Measurements from ENCODE around the gene PGLYRP2. TPM values are rescaled to one million over a fixed set of nuclear protein-coding genes. Genes with fewer than 3 reads are reported as not detected.

Gene PGLYRP2
- polyA plus RNA-seq, 2 donors = 0.02 TPM; not detected in 1

DNA sequence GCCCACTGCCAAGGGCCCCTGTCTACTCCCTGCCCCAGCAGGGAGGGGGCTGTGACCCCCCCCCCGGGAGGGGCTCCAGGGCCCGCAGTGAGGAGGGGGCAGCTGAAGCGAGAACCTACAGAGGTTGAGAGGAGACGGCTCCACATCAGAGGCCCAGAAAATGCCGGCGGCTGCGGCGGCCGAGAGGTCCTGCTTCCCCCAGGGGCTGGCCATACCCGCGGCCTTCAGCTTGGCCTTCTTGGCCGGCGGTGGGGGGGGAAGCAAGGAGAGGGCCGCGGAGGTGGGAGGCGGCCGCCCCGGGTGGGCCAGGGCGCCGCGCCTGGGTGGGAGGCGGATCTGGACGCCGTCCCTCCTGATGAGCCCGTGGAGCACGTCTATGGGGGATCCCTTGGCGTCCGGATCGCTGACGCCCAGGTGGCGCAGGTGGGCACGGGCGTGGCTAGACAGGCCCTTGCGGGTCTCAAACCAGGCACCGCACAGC, 51.3 kb downstream of the PGLYRP2 start:
- H3K36me3 ChIP-seq (ENCODE audit: control insufficient read depth in 2 of 2, insufficient read depth in 2 of 2, low read length in 1 of 2) = peaks cover 13 to 50% of the 10 kb centered on the region in 2 donors
- H3K27me3 ChIP-seq (ENCODE audit: control insufficient read depth in 1 of 2, insufficient read depth in 2 of 2, low read length in 2 of 2) = no peaks in the 10 kb centered on the region
- H3K4me3 ChIP-seq (ENCODE audit: low read depth in 1 of 2, low read length in 2 of 2) = no peak overlapping the region
- H3K9me3 ChIP-seq (ENCODE audit: control insufficient read depth in 2 of 2, insufficient read depth in 1 of 2, low read depth in 1 of 2, low read length in 1 of 2) = peaks cover 0 to 5% of the 10 kb centered on the region in 2 donors
- 91 to 92% methylated on average over 34 to 35 of the region's 35 CpGs for WGBS, 2 donors
- H3K4me1 ChIP-seq (ENCODE audit: control insufficient read depth in 2 of 2, insufficient read depth in 2 of 2, low read length in 1 of 2) = peaks cover 10 to 18% of the 10 kb centered on the region in 2 donors
- no peak overlapping the region for H3K27ac ChIP-seq (ENCODE audit: low read depth in 2 of 2, low read length in 1 of 2)

DNA sequence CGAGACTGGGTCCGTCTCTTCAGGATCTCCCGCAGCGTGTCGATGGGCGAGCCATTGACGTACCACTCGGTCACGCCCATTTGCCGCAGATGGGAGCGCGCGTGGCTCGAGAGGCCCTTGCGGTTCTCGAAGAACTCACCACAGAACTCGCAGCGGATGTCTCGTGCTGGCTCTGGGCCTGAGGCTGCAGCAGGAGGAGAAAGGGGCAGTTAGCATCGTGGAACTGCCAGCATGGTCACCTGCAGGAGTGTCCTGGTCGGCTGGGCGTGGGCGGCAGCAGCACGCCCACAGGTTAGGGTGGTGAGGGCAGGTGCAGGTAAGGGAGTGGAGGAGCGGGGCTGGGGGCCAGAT, 52.0 kb downstream of the PGLYRP2 start:
- Histone ChIP-seq H3K9me3 (ENCODE audit: control insufficient read depth in 2 of 2, insufficient read depth in 1 of 2, low read depth in 1 of 2, low read length in 1 of 2) (peaks cover 0 to 6% of the 10 kb centered on the region in 2 donors), H3K27ac (ENCODE audit: low read depth in 2 of 2, low read length in 1 of 2) (no peak overlapping the region), H3K4me3 (ENCODE audit: low read depth in 1 of 2, low read length in 2 of 2) (no peak overlapping the region), H3K36me3 (ENCODE audit: control insufficient read depth in 2 of 2, insufficient read depth in 2 of 2, low read length in 1 of 2) (peaks cover 17 to 56% of the 10 kb centered on the region in 2 donors), H3K27me3 (ENCODE audit: control insufficient read depth in 1 of 2, insufficient read depth in 2 of 2, low read length in 2 of 2) (no peaks in the 10 kb centered on the region), H3K4me1 (ENCODE audit: control insufficient read depth in 2 of 2, insufficient read depth in 2 of 2, low read length in 1 of 2) (peaks cover 10 to 18% of the 10 kb centered on the region in 2 donors)
- WGBS, 2 donors = 96 to 98% methylated on average over 25 of the region's 25 CpGs

DNA sequence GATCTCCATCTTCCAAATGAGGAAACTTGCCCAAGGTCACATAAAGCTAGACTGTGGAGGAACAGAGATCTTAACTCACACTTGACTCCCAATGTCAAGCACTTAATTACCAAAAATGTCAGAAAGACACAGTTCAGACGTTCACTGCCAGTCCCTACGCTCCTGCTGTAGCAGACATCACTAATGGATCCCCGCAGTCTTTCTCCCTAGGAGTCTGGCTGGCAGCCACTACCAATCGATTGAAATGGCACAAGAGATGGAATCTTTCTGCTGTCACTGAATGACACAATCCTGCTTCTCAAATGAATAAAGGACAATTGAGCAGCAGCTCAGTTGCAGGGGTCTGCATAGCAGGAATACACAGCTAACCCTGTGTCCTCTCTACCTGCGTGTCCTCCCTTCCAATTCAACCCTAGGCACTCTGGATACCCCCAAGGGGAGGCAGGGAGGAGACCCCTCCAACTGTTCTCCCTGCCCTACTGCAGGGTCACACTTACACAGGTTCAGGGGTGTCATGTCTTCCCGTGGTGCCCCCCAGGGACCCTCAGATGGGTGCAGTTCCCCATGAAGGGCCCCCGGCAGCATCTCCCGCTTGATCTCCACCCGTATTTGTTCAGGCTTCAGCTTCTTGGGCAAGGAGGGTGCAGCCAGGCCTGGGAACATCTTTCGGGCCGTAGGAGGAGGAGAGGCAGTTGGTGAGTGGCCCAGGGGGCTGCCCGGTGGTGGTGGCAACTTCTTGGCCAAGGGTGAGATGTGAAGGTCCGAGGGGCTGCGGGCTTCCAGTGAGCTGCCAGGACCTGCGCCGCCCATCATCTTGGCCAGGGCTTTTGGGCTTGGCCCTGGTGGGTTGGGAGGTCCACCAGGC, 52.6 kb downstream of the PGLYRP2 start:
- Histone ChIP-seq H3K4me1 (ENCODE audit: control insufficient read depth in 2 of 2, insufficient read depth in 2 of 2, low read length in 1 of 2) (peaks cover 10 to 15% of the 10 kb centered on the region in 2 donors), H3K36me3 (ENCODE audit: control insufficient read depth in 2 of 2, insufficient read depth in 2 of 2, low read length in 1 of 2) (peaks cover 17 to 56% of the 10 kb centered on the region in 2 donors), H3K27me3 (ENCODE audit: control insufficient read depth in 1 of 2, insufficient read depth in 2 of 2, low read length in 2 of 2) (no peaks in the 10 kb centered on the region), H3K27ac (ENCODE audit: low read depth in 2 of 2, low read length in 1 of 2) (no peak overlapping the region), H3K4me3 (ENCODE audit: low read depth in 1 of 2, low read length in 2 of 2) (no peak overlapping the region), H3K9me3 (ENCODE audit: control insufficient read depth in 2 of 2, insufficient read depth in 1 of 2, low read depth in 1 of 2, low read length in 1 of 2) (peaks cover 0 to 6% of the 10 kb centered on the region in 2 donors)
- WGBS, 2 donors = 87% methylated on average over 16 of the region's 16 CpGs

DNA sequence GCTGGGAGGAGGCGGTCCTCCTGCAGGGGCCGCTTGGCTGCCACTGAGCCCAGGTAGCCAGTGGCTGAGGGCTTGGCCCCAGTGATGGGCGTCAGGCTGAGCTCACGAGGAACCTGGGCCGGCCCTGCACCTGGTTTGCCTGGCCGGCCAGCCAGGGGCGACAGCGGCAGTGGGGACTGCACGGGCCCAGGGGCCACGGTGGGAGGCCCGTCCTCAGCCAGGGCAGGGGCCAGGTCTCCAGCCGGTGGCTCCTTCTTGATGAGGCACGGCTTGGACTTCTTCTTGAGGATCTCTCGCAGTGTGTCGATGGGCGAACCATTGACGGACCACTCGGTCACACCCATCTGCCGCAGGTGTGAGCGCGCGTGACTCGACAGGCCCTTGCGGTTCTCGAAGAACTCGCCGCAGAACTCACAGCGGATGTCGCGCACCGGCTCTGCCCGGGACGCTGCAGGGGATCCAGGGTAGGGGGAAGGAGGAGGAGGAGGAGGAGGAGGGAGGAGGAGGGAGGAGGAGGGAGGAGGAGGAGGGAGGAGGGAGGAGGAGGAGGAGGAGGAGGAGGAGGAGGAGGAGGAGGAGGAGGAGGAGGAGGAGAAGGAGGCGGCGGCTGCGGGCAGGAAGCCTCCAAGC, 53.9 kb downstream of the PGLYRP2 start:
- no peaks in the 10 kb centered on the region for H3K27me3 ChIP-seq (ENCODE audit: control insufficient read depth in 1 of 2, insufficient read depth in 2 of 2, low read length in 2 of 2)
- no peak overlapping the region for H3K27ac ChIP-seq (ENCODE audit: low read depth in 2 of 2, low read length in 1 of 2)
- peaks cover 0 to 3% of the 10 kb centered on the region in 2 donors for H3K4me1 ChIP-seq (ENCODE audit: control insufficient read depth in 2 of 2, insufficient read depth in 2 of 2, low read length in 1 of 2)
- 92 to 95% methylated on average over 30 to 35 of the region's 36 CpGs for WGBS, 2 donors
- H3K4me3 ChIP-seq (ENCODE audit: low read depth in 1 of 2, low read length in 2 of 2) = no peak overlapping the region
- H3K9me3 ChIP-seq (ENCODE audit: control insufficient read depth in 2 of 2, insufficient read depth in 1 of 2, low read depth in 1 of 2, low read length in 1 of 2) = peaks cover 0 to 6% of the 10 kb centered on the region in 2 donors
- peaks cover 17 to 56% of the 10 kb centered on the region in 2 donors for H3K36me3 ChIP-seq (ENCODE audit: control insufficient read depth in 2 of 2, insufficient read depth in 2 of 2, low read length in 1 of 2)

DNA sequence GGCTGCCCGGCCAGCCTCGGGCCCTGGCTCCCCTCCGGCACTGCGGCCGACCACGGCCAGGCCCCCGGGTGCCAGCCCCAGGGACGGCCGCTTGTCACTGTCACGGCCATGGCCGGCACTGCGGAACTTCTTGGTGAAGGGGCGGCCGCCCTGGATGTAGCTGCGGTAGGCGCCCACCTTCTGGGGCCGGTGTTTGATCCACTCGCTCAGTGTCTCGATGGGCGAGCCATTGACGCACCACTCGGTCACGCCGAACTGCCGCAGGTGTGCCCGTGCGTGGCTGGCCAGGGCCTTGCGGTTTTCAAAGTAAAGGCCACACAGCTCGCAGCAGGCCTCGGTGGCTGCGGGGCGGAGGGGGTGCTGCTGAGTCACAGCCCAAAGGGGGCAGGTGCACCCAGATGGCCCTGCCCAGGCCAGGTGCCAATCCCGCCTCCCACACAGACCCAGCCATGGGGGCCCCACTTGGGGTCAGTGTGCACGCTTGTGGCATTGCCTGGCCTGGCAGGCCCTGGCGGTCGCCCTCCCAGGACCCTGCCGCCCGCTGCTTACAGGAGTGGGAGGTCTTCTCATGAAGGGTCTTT, 54.5 kb downstream of the PGLYRP2 start:
- WGBS, 2 donors = 97 to 98% methylated on average over 32 to 38 of the region's 38 CpGs
- Histone ChIP-seq H3K4me3 (ENCODE audit: low read depth in 1 of 2, low read length in 2 of 2) (no peak overlapping the region), H3K27ac (ENCODE audit: low read depth in 2 of 2, low read length in 1 of 2) (no peak overlapping the region), H3K4me1 (ENCODE audit: control insufficient read depth in 2 of 2, insufficient read depth in 2 of 2, low read length in 1 of 2) (peaks cover 0 to 3% of the 10 kb centered on the region in 2 donors), H3K9me3 (ENCODE audit: control insufficient read depth in 2 of 2, insufficient read depth in 1 of 2, low read depth in 1 of 2, low read length in 1 of 2) (peaks cover 0 to 6% of the 10 kb centered on the region in 2 donors), H3K27me3 (ENCODE audit: control insufficient read depth in 1 of 2, insufficient read depth in 2 of 2, low read length in 2 of 2) (no peaks in the 10 kb centered on the region), H3K36me3 (ENCODE audit: control insufficient read depth in 2 of 2, insufficient read depth in 2 of 2, low read length in 1 of 2) (peaks cover 17 to 55% of the 10 kb centered on the region in 2 donors)

DNA sequence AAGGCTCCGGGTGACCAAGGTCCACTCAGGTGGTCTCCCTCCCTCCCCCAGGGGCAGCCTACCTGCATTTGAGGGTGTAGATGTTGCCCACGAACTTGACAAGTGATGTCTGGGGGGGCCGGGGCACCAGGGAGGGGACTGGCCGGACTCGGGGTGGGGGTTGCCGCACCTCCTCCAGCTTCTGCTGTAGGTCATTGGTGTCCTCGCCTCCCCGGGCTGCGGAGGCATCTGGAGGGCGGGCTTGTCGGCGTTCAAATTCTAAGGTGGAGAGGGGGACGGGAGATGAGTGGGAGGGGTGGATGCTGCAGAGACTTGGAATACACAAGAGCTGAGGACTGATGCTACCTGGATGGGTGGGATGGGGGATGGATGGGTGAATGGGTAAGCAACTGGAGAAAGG, 55.2 kb downstream of the PGLYRP2 start:
- H3K36me3 ChIP-seq (ENCODE audit: control insufficient read depth in 2 of 2, insufficient read depth in 2 of 2, low read length in 1 of 2) = peaks cover 17 to 51% of the 10 kb centered on the region in 2 donors
- H3K27ac ChIP-seq (ENCODE audit: low read depth in 2 of 2, low read length in 1 of 2) = no peak overlapping the region
- peaks cover 0 to 6% of the 10 kb centered on the region in 2 donors for H3K9me3 ChIP-seq (ENCODE audit: control insufficient read depth in 2 of 2, insufficient read depth in 1 of 2, low read depth in 1 of 2, low read length in 1 of 2)
- WGBS, 2 donors = 96 to 99% methylated on average over 13 of the region's 13 CpGs
- no peak overlapping the region for H3K4me3 ChIP-seq (ENCODE audit: low read depth in 1 of 2, low read length in 2 of 2)
- no peaks in the 10 kb centered on the region for H3K27me3 ChIP-seq (ENCODE audit: control insufficient read depth in 1 of 2, insufficient read depth in 2 of 2, low read length in 2 of 2)
- peaks cover 0 to 3% of the 10 kb centered on the region in 2 donors for H3K4me1 ChIP-seq (ENCODE audit: control insufficient read depth in 2 of 2, insufficient read depth in 2 of 2, low read length in 1 of 2)

DNA sequence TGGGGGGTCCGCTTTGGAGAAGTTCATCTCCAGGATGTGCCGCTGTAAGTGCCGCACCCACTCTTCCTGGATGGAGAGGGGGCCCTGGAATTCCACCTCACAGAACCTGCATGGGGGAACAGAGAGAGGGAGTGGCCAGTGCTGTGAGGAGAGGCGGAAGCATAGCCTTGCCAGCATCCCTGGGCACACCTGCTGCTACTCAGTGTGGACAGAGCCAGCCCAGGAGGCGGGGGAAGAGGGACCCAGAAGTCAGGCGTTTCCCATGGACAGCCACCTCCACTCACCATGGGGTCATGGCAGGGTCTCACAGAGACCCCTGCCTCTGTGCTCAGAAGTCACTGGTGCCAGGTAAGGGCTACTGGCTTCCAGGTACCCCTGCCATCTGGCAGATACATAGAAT, 56.2 kb downstream of the PGLYRP2 start:
- H3K4me3 ChIP-seq (ENCODE audit: low read depth in 1 of 2, low read length in 2 of 2) = no peak overlapping the region
- WGBS, 2 donors = 94 to 98% methylated on average over 6 of the region's 6 CpGs
- H3K27ac ChIP-seq (ENCODE audit: low read depth in 2 of 2, low read length in 1 of 2) = no peak overlapping the region
- no peaks in the 10 kb centered on the region for H3K4me1 ChIP-seq (ENCODE audit: control insufficient read depth in 2 of 2, insufficient read depth in 2 of 2, low read length in 1 of 2)
- H3K27me3 ChIP-seq (ENCODE audit: control insufficient read depth in 1 of 2, insufficient read depth in 2 of 2, low read length in 2 of 2) = no peaks in the 10 kb centered on the region
- H3K9me3 ChIP-seq (ENCODE audit: control insufficient read depth in 2 of 2, insufficient read depth in 1 of 2, low read depth in 1 of 2, low read length in 1 of 2) = peaks cover 0 to 6% of the 10 kb centered on the region in 2 donors
- H3K36me3 ChIP-seq (ENCODE audit: control insufficient read depth in 2 of 2, insufficient read depth in 2 of 2, low read length in 1 of 2) = peaks cover 17 to 48% of the 10 kb centered on the region in 2 donors

DNA sequence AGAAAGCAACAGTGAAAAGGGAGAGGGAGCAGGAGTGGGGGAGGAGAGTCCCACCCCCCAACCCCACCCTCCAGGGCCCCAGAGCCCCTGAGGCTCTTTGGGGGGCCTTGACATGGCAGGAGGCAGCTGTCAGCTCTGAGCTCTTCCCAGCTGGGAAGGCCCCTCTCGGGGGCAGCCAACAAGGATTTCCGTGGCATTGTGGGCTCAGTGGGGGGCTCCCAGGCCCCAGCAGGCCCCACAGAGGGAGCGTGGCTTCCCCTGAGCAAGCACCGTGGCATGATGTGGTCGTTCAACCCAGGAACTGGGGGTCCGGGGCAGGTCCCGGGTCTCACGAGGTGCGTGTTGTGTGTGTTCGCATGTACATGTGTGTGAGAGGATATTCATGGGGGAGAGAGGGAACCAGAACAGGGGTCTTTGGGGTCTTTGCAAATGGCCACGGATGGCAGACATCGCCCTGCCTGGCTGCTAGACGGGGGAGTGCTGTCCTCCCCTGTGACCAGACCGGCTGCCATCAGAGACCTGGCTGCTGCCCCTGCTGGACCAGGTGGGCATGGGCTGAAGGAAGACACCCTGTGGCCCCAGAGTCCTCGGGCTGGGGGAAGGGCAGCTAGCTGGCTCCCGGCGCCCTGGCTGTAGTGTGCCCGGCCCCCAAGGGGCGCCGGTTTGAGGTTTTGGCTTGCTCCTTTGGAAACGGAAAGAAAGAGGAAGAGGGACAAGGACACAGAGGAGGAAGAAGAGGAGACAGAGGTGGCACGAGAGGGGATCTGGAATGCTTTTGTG, 56.8 kb downstream of the PGLYRP2 start:
- Histone ChIP-seq H3K4me3 (ENCODE audit: low read depth in 1 of 2, low read length in 2 of 2) (no peak overlapping the region), H3K27me3 (ENCODE audit: control insufficient read depth in 1 of 2, insufficient read depth in 2 of 2, low read length in 2 of 2) (no peaks in the 10 kb centered on the region), H3K27ac (ENCODE audit: low read depth in 2 of 2, low read length in 1 of 2) (peak overlapping the region in 1 of 2 donors; percentile 1), H3K9me3 (ENCODE audit: control insufficient read depth in 2 of 2, insufficient read depth in 1 of 2, low read depth in 1 of 2, low read length in 1 of 2) (peaks cover 0 to 6% of the 10 kb centered on the region in 2 donors), H3K4me1 (ENCODE audit: control insufficient read depth in 2 of 2, insufficient read depth in 2 of 2, low read length in 1 of 2) (peaks cover 2 to 4% of the 10 kb centered on the region in 2 donors), H3K36me3 (ENCODE audit: control insufficient read depth in 2 of 2, insufficient read depth in 2 of 2, low read length in 1 of 2) (peaks cover 17 to 45% of the 10 kb centered on the region in 2 donors)
- WGBS, 2 donors = 87 to 90% methylated on average over 22 of the region's 22 CpGs
